Activated T-cell treated with anti-CD3 and anti-CD28 coated beads, Interleukin-2, amount 50 U/mL, for 72 hours (primary cell): Measurements from ENCODE around the gene CD7. TPM values are rescaled to one million over a fixed set of nuclear protein-coding genes. Genes with fewer than 3 reads are reported as not detected.

Source experiments
- ATAC-seq, 2 donors: fragments of 150-1000 bp; cut with Tn5 transposase; replicated peaks in 1 of 2; 2 replicates each; pipeline ENCODE4 v1.10.0; 2021; ENCODE audit warnings: moderate library complexity in 2 of 2, mild to moderate bottlenecking in 1 of 2
- DNase-seq, 2 donors: peaks; one replicate each; pipeline ENCODE4 v3.0.0; 2021 to 2022; ENCODE audit warnings: mixed read lengths in 1 of 2
- H3K27ac Mint-ChIP-seq: one replicate; pipeline ENCODE4 v1.8.0; 2022; ENCODE audit warnings: mild to moderate bottlenecking, moderate library complexity, mixed read lengths
- H3K27me3 Mint-ChIP-seq: one replicate; pipeline ENCODE4 v1.8.0; 2022; ENCODE audit warnings: low read depth, mixed read lengths
- H3K36me3 Mint-ChIP-seq, 2 donors: one replicate each; pipeline ENCODE4 v1.8.0; 2022; ENCODE audit warnings: mixed read lengths in 2 of 2, mild to moderate bottlenecking in 1 of 2; ENCODE audit not compliant: insufficient read depth in 2 of 2
- H3K4me1 Mint-ChIP-seq: one replicate; pipeline ENCODE4 v1.8.0; 2022; ENCODE audit warnings: low read depth, mixed read lengths
- H3K4me3 Mint-ChIP-seq, 2 donors: one replicate each; pipeline ENCODE4 v1.8.0; 2022; ENCODE audit warnings: mild to moderate bottlenecking in 2 of 2, mixed read lengths in 2 of 2, moderate library complexity in 2 of 2
- H3K9me3 Mint-ChIP-seq, 2 donors: one replicate each; pipeline ENCODE4 v1.8.0; 2022; ENCODE audit warnings: mixed read lengths in 2 of 2
- total RNA-seq, 2 donors: library from RNA; stranded (reverse); gene quantifications; one replicate each; pipeline ENCODE4 v1.2.3, GENCODE V29; 2022

CD7 gene
- total RNA-seq, 2 donors from 2014 or later = 845 to 1,007 TPM

GRCh38 chr17:82287013-82287867 lies 30.2 kb downstream of the CD7 start:
- no peak overlapping the region for H3K27ac Mint-ChIP-seq
- H3K9me3 Mint-ChIP-seq = no peaks in the 10 kb centered on the region
- no peaks in the 10 kb centered on the region for H3K36me3 Mint-ChIP-seq

DNA sequence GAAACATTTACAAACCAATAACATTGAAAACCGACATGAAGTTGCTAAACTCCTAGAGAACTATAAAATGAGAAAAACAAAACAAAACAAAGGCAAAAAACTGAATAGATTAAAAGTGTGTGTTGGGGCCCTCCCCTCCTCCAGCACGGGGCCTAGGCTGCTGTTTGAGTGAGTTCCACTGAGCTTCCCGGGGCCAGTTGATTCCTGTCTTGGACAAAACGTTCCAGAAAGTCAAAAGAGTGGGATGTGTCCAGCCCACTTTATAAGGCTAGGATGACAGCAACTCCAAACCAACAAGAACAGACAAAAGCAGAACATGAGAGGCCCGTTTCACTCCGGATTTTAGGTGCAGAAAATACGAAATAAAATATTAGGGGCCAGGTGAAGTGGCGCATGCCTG lies 32.3 kb downstream of the CD7 start:
- ATAC-seq = no peak
- Mint-ChIP-seq H3K27ac (no peak overlapping the region), H3K9me3 (no peaks in the 10 kb centered on the region), H3K27me3 (no peaks in the 10 kb centered on the region), H3K4me3 (no peak overlapping the region), H3K4me1 (peaks cover 50% of the 10 kb centered on the region), H3K36me3 (no peaks in the 10 kb centered on the region)
- DNase-seq = no peak

More at GRCh38 chr17:82287013-82287867, 30.2 kb downstream of the CD7 start:
- ATAC-seq (no peak), DNase-seq (no peak)
- H3K27me3 Mint-ChIP-seq = no peaks in the 10 kb centered on the region
- H3K4me1 Mint-ChIP-seq = peaks cover 51% of the 10 kb centered on the region
- no peak overlapping the region for H3K4me3 Mint-ChIP-seq

DNA sequence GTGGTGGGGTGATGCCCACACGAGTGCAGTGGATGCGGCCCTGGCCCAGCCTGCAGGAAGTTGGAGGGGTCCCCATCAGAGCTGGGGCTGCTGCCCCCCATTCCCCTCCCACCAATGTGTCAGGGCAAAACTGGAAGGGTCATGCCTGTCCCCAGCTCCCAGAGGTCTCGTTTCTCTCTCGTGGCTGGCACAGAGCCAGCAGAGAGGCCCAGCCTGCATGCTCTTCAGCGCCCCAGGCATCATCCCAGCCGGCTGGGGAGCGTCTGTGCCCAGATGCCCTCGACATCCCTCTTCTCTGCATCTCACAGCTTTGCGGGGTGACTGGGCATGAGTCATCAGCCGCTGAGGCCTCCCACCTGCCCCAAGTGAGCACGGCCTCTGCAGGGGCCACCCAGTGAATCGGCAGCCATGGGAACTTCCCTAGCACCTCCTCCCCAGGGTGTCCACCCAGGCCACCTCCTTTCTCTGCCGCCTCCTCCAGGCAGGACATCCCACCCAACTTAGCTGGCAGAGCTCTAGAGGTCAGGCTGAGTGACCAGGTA lies 34.1 kb downstream of the CD7 start:
- Mint-ChIP-seq H3K27me3 (no peaks in the 10 kb centered on the region), H3K4me3 (peak overlapping the region; percentile 73 to 76), H3K27ac (no peak overlapping the region), H3K4me1 (peaks cover 37% of the 10 kb centered on the region), H3K9me3 (no peaks in the 10 kb centered on the region), H3K36me3 (no peaks in the 10 kb centered on the region)
- ATAC-seq (peak; percentile 85 to 86), DNase-seq (peak; percentile 78 to 81)

GRCh38 chr17:82282239-82283207 lies 34.9 kb downstream of the CD7 start:
- no peak for DNase-seq
- H3K4me3 Mint-ChIP-seq = peak overlapping the region; percentile 29 to 73

GRCh38 chr17:82281502-82282238 lies 35.7 kb downstream of the CD7 start:
- H3K4me3 Mint-ChIP-seq = peak overlapping the region; percentile 29 to 51
- ATAC-seq (peak; percentile 79 to 87), DNase-seq (peak; percentile 65 to 73)
- H3K9me3 Mint-ChIP-seq = no peaks in the 10 kb centered on the region
- H3K27ac Mint-ChIP-seq = no peak overlapping the region
- H3K27me3 Mint-ChIP-seq = no peaks in the 10 kb centered on the region
- peaks cover 27% of the 10 kb centered on the region for H3K4me1 Mint-ChIP-seq
- no peaks in the 10 kb centered on the region for H3K36me3 Mint-ChIP-seq

More at GRCh38 chr17:82282239-82283207, 34.9 kb downstream of the CD7 start:
- Mint-ChIP-seq H3K9me3 (no peaks in the 10 kb centered on the region), H3K27me3 (no peaks in the 10 kb centered on the region), H3K4me1 (peaks cover 29% of the 10 kb centered on the region), H3K27ac (no peak overlapping the region), H3K36me3 (no peaks in the 10 kb centered on the region)
- ATAC-seq = peak; percentile 37 to 49

GRCh38 chr17:82281076-82281475 lies 36.3 kb downstream of the CD7 start:
- H3K4me1 Mint-ChIP-seq = peaks cover 27% of the 10 kb centered on the region
- H3K27ac Mint-ChIP-seq = no peak overlapping the region
- H3K36me3 Mint-ChIP-seq = no peaks in the 10 kb centered on the region
- DNase-seq (no peak), ATAC-seq (no peak)
- H3K27me3 Mint-ChIP-seq = no peaks in the 10 kb centered on the region
- no peaks in the 10 kb centered on the region for H3K9me3 Mint-ChIP-seq
- H3K4me3 Mint-ChIP-seq = no peak overlapping the region

DNA sequence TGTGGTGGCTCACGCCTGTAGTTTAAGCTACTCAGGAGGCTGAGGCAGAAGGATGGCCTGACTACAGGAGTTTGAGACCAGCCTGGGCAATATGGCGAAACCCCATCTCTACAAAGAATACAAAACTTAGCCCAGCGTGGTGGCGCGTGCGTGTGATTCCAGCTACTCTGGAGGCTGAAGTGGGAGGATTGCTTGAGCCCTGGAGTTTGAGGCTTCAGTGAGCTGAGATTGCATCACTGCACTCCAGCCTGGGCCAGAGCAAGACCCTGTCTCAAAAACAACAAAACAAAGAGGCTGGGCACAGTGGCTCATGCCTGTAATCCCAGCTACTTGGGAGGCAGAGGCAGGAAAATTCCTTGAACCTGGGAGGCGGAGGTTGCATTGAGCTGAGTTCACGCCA lies 36.9 kb downstream of the CD7 start:
- Mint-ChIP-seq H3K36me3 (no peaks in the 10 kb centered on the region), H3K4me3 (no peak overlapping the region), H3K27ac (no peak overlapping the region), H3K4me1 (peaks cover 27% of the 10 kb centered on the region), H3K9me3 (no peaks in the 10 kb centered on the region), H3K27me3 (no peaks in the 10 kb centered on the region)
- DNase-seq (no peak), ATAC-seq (no peak)

GRCh38 chr17:82278786-82279391 lies 38.5 kb downstream of the CD7 start:
- no peak overlapping the region for H3K27ac Mint-ChIP-seq
- ATAC-seq = no peak
- no peaks in the 10 kb centered on the region for H3K27me3 Mint-ChIP-seq
- H3K4me1 Mint-ChIP-seq = peaks cover 34% of the 10 kb centered on the region
- no peak for DNase-seq
- no peak overlapping the region for H3K4me3 Mint-ChIP-seq
- no peaks in the 10 kb centered on the region for H3K36me3 Mint-ChIP-seq
- no peaks in the 10 kb centered on the region for H3K9me3 Mint-ChIP-seq

GRCh38 chr17:82278308-82278707 lies 39.1 kb downstream of the CD7 start:
- Mint-ChIP-seq H3K4me1 (peaks cover 28% of the 10 kb centered on the region), H3K27ac (no peak overlapping the region), H3K36me3 (peaks cover 0 to 1% of the 10 kb centered on the region in 2 donors), H3K4me3 (no peak overlapping the region), H3K9me3 (no peaks in the 10 kb centered on the region), H3K27me3 (no peaks in the 10 kb centered on the region)
- ATAC-seq = no peak
- DNase-seq = no peak

DNA sequence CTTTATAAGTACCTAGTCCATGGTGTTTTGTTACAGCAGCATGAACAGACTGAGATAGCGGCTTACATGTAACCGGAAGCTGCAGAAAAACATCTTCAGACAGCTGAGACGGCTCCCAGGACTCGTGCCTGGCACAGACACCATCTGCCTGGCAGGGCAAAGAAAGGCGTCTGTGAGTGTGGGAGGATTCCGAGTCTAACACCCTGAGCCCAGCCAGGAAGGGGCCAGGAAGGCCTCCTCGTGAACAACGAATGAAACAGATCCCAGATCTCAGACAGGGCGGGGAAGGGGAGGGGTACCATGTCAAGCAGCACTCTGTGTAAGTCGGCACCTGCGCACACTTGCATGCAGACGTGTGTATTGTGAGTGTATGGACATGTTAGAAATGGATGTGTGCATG lies 39.6 kb downstream of the CD7 start:
- Mint-ChIP-seq H3K4me3 (no peak overlapping the region), H3K27ac (no peak overlapping the region), H3K27me3 (no peaks in the 10 kb centered on the region), H3K4me1 (peaks cover 24% of the 10 kb centered on the region), H3K36me3 (peaks cover 0 to 1% of the 10 kb centered on the region in 2 donors), H3K9me3 (no peaks in the 10 kb centered on the region)
- DNase-seq = no peak
- no peak for ATAC-seq

- no peak overlapping the region for H3K27ac Mint-ChIP-seq
- ATAC-seq (no peak), DNase-seq (no peak)
- peaks cover 4 to 7% of the 10 kb centered on the region in 2 donors for H3K36me3 Mint-ChIP-seq
- H3K4me3 Mint-ChIP-seq = no peak overlapping the region
- peaks cover 28% of the 10 kb centered on the region for H3K4me1 Mint-ChIP-seq
- no peaks in the 10 kb centered on the region for H3K9me3 Mint-ChIP-seq
- no peaks in the 10 kb centered on the region for H3K27me3 Mint-ChIP-seq
Observed at GRCh38 chr17:82276938-82277337, 40.5 kb downstream of the CD7 start.

DNA sequence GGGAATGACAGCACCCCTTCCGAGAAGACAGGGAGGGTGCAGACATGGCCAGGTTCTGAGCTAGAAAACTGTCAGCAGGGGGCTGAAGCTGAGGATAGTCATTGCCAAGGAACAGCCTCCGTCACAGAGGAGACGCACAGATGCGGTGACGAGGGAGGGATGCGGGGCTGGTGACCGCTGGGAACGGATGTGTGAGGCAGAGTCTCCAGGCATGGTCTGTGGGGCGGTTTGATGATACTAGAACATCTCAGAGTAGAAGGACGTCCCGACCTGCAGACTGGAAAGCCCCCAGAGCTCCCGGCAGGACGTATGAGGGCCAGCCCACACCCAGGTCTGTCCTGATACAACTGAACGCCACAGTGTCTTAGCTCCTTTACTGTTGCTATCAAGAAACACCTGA lies 42.1 kb downstream of the CD7 start:
- no peak overlapping the region for H3K4me3 Mint-ChIP-seq
- H3K9me3 Mint-ChIP-seq = no peaks in the 10 kb centered on the region
- DNase-seq (no peak), ATAC-seq (no peak)
- H3K4me1 Mint-ChIP-seq = peaks cover 37% of the 10 kb centered on the region
- H3K27ac Mint-ChIP-seq = no peak overlapping the region
- H3K36me3 Mint-ChIP-seq = peaks cover 4 to 12% of the 10 kb centered on the region in 2 donors
- H3K27me3 Mint-ChIP-seq = no peaks in the 10 kb centered on the region
